CD4-positive, alpha-beta T cell treated with Interleukin-21 for 1 hour (primary cell): ENCODE data around the gene CENPP.
A peak's percentile ranks its signal among the peaks of the same experiment; 100 is the strongest.
"Not testable (repeated sequence)": the region's sequence is repeated elsewhere in the genome, so short reads cannot be mapped to it uniquely, and the experiment has no call there.

Experiments
- DNase-seq: peaks from one replicate; pipeline ENCODE4 v3.0.0-alpha.2; 2020

The CENPP gene

DNA sequence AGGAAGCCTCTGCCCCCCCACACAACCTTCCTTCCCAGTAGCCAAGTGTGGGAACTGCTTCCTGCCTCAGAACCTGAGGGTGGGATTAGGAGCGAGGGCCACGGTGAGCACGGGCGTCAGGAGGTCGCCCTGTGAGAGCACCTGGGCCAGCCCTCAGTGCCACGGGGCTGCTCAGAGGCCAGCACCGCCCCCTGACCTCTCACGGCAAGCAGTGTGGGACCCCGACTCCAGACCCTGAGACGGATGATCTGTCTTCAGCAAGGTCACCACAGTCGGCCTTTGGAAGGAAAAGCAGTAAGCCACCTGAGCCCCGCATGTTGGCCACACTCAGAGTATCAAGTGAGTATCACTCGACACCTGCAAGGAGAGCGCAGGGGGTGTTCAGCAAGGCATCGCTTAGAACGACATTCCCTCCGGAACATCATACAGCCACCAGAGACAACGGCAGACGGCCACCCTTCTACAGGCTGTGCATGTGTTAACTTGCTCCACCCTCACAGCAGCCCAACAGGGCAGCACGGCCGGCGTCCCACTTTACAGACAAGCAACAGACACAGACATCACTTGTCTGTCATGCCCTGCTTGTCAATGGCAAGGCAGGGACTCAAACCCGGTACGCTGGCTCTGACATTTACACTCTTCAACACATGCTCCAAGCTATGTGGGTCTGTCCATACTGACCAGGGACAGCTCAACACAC is 294.0 kb downstream of the CENPP start:
- DNase-seq, result no peak

- no peak for DNase-seq
These were observed 295.1 kb downstream of the CENPP start for GRCh38 chr9:92620845-92621244.

GRCh38 chr9:92623936-92624335 is 298.2 kb downstream of the CENPP start:
- not testable (repeated sequence) for DNase-seq

- no peak for DNase-seq
These were observed 300.7 kb downstream of the CENPP start for GRCh38 chr9:92626484-92626883.

- DNase-seq, result no peak
These were observed 301.9 kb downstream of the CENPP start for GRCh38 chr9:92627651-92628050.

- no peak for DNase-seq
These were observed 305.9 kb downstream of the CENPP start for GRCh38 chr9:92631452-92632343.

DNA sequence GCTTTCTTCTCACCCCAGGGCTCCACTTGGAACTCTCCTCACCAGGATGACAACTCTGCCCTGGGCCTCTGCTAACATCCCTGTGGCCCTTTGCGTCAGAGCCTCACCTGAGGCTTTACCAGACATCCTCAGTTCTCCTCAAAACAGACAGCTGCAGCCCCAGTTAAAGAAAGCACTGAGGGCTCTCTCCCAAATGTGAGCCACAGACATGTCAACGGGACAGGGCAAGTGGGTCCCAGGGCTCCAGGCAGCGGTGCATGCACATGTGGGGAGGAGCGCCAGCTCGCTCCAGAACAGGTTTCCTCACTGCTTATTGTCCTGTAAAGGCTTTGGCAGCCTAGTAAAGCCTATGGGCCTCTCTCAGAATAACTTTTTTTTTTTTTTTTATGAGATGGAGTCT is 306.9 kb downstream of the CENPP start:
- no peak for DNase-seq

DNA sequence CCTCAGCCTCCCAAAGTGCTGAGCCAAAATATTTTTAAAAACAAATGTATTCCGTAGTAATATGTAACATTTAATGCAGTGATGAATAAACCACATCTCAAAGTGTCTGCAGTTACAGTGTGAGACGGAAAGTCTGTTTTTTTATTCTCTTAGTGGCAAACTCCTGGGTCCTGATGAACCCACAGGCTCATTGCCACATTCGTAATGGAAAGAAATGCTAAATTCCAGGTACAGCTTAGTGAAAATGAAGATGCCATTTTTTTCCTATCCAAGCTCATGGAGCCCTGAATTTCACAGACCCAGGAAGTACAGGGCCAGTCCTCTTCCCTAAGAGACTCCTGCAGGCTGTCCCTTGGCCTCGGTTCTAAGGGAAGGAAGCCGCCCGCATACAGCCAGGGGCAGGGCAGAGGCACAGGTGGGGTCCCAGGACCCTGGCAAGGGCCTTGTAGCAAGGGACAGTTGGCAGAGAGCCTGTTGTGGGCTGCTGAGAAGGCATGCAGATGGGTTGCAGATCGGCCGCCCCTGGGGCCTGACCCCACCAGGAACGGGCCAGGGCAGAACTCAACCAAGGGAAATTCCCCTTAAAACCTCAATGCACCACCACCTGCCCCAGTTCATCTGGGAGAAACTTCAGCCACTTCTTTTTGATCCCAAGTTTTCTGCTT is 308.0 kb downstream of the CENPP start:
- no peak for DNase-seq

DNA sequence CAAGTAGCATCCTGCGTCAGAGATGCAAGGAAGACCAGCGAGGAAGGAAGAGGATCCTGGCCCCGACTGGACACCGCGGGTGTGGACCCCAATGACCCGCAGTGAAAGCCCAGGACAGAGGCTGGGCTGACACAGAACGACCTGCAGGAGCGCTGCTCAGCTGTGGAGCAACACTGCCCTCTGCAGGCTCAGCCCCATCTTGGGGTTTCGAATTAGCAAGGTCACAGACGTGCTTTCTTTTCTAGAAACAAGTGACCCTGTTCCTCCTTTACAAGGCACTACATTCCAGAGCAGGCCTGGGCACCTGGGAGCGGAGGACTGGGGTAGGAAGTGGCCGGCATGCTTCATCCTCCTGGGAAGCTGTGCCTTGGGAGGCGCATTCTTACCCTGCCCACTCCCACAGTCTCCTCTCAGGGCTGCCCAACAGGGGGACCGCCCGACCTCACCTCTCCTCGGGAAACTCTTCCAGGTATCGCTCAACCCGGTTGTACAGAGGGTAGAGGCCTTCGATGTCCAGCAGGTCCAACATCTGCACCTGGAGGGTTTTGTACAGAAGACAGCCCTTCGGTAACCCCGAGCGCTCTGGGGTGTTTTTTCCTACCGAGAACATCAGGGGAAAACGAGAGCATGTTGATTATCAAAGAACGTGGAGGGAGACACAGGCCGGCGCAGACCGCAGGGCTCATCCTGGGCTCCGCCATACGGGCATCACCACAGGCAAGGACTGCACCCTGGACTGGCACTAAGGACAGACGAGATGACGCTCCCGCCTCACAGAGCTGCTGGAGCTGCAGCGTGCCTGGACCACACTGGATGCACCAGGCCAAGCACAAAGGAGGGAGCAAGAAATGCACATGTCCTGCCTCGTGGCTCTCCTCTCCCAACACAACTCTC is 309.2 kb downstream of the CENPP start:
- peak; percentile 60 for DNase-seq

DNA sequence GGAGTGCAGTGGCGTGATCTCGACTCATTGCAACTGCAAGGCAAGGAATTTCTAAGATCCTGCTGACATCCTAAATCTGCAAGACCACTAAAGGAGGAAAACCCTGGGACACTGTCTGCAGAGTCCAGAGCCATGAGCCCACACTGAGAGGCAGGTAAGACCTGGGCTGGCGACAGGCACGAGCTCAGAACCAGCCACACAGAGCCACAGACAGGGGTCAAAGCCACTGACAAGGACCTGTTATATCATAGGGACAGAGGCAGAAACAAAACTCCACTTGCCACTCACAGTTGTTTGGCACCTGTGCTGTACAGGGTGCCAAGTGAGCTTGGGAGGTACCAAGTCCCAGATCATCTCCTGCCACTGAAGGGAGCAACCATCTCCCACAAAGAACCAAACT is 310.0 kb downstream of the CENPP start:
- no peak for DNase-seq

DNA sequence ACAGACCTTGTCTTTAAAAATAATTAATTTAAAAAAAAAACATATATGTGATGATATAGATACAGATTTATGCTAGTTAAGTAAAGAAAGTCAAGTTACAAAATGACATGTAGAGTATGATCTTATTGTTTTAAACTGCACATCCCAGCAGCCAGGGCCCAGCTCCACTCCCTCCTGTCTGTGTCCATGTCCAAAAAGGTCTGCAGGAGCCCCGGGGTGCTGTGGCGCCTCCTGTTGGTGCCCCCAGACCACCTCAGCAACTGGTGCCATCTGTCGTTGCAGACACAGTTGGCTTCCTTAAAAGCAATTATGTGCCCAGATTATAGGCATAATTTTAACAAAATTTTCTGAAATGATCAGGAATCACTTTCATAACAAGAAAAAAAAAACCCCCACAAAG is 310.9 kb downstream of the CENPP start:
- DNase-seq, result no peak

- no peak for DNase-seq
These were observed 311.6 kb downstream of the CENPP start for GRCh38 chr9:92637326-92637725.

GRCh38 chr9:92637886-92638620 is 312.3 kb downstream of the CENPP start:
- no peak for DNase-seq

GRCh38 chr9:92638621-92639101 is 312.9 kb downstream of the CENPP start:
- DNase-seq, result no peak

DNA sequence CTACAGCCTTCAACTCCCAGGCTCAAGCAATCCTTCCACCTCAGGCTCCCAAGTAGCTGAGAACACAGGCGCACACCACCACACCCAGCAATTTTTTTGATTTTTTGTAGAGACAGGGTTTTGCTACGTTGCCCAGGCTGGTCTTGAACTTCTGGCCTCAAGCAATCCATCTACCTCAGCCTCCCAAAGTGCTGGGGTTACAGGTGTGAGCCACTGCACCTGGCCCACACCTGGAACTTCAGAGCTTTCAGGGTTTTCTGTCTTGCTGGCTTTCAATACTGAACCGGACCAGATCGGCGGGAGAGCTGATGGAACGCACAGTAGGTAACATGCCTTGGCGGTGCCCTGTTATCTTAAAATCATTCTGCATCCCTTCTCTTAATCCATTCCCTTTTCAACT is 313.4 kb downstream of the CENPP start:
- DNase-seq, result no peak

- no peak for DNase-seq
These were observed 314.1 kb downstream of the CENPP start for GRCh38 chr9:92639791-92640271.

DNA sequence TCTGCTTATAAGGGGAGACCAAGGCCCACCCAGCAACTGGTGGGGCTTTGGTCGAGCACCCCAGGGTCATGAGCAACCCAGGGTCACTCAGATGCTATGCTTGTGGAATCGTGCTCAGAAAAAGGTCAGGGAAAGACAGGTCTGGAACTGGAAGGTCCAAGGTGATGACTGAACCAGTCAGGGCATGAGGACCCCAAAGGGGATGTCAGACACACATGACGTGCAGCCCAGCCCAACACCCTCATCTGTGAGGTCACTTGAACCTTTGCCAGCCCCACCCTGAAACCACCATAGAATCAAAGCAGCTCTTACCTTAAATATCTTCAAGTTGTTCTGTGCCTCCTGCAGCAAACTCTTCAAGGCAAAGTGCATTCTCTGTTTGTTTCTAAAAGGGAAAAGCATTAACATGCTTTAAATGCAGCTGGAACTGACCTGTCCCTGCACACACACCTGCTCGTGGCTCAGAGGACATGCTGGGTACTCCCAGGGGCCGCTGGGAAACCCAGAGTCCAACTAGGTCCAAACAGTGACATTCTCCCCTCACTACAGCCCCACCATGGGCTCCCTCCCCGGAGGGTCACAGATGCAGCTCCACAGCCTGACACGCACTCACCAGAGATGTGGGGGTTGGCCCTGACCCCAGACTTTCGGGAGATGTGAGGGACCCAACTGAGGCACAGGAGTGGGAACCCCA is 314.8 kb downstream of the CENPP start:
- DNase-seq, result no peak

GRCh38 chr9:92641092-92641809 is 315.5 kb downstream of the CENPP start:
- DNase-seq, result no peak

- no peak for DNase-seq
These were observed 316.3 kb downstream of the CENPP start for GRCh38 chr9:92642041-92642451.

DNA sequence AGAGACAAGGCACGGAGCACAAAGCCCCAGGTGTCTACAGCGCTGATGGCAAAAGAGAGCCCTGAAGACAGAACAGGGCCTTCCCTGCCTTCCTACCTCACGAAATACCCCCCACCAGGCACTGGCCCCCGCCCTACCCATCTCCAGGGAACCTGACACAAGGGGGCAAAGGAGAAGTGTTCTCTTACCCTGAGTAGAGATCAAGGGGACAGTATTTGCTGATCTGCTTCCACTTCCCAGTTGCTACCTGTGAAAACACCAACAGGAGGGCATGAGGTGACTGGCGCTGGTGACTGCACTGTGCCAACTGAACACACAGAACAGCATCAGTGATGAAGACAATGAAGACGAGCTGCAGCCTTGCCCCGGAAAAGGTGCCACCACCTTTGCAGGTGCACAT is 316.8 kb downstream of the CENPP start:
- DNase-seq, result no peak
